Measurements from ENCODE around the gene POLR2L.

DNA sequence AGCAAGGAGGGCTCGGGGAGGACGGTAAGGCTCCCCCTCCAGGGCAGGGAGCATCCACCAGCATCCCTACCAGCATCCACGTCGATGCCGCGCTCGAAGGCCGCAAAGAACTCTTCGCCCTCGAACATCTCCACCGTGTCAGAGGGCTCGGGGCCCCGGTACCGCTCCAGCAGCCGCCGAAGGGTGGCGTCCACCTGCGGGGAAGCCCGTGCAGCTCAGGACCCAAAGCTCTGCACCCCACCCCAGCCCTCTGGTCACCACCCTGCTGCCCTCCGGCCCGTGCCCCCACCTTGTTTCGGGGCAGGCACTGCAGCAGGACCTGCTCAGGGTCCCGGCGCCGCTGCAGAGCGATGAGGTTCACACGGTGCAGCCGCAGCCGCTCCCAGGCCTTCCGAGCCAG lies 41.9 kb downstream of the POLR2L start:
- TF ChIP-seq ZNF8 (CRISPR knock-in tag; IDR thresholded peaks at IDR 0.05) = no peak
- no peak for TF ChIP-seq ZFP30 (CRISPR knock-in tag; IDR thresholded peaks at IDR 0.05)
- TF ChIP-seq CSDC2 (CRISPR knock-in tag; IDR thresholded peaks at IDR 0.05) = no peak
- TF ChIP-seq, protein P1, sequence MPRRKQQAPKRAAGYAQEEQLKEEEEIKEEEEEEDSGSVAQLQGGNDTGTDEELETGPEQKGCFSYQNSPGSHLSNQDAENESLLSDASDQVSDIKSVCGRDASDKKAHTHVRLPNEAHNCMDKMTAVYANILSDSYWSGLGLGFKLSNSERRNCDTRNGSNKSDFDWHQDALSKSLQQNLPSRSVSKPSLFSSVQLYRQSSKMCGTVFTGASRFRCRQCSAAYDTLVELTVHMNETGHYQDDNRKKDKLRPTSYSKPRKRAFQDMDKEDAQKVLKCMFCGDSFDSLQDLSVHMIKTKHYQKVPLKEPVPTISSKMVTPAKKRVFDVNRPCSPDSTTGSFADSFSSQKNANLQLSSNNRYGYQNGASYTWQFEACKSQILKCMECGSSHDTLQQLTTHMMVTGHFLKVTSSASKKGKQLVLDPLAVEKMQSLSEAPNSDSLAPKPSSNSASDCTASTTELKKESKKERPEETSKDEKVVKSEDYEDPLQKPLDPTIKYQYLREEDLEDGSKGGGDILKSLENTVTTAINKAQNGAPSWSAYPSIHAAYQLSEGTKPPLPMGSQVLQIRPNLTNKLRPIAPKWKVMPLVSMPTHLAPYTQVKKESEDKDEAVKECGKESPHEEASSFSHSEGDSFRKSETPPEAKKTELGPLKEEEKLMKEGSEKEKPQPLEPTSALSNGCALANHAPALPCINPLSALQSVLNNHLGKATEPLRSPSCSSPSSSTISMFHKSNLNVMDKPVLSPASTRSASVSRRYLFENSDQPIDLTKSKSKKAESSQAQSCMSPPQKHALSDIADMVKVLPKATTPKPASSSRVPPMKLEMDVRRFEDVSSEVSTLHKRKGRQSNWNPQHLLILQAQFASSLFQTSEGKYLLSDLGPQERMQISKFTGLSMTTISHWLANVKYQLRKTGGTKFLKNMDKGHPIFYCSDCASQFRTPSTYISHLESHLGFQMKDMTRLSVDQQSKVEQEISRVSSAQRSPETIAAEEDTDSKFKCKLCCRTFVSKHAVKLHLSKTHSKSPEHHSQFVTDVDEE (CRISPR knock-in tag; IDR thresholded peaks at IDR 0.05) = no peak

Measured in SK-N-SH treated with all-trans-retinoic acid at 6 μM for 48 hours (cell line).